HG03457 (cell line): Measurements from ENCODE around the gene ZNF282.

Source experiments
- ATAC-seq: cut with Tn5 transposase; IDR thresholded peaks from one replicate; pipeline ENCODE4 v1.9.1; 2021; ENCODE audit warnings: moderate number of reproducible peaks; ENCODE audit not compliant: unreplicated experiment

Gene ZNF282

GRCh38 chr7:149188637-149189259 lies 6.6 kb upstream of the ZNF282 start:
- no peak for ATAC-seq

- no peak for ATAC-seq
Observed at GRCh38 chr7:149191851-149192250, 3.5 kb upstream of the ZNF282 start.

GRCh38 chr7:149194799-149195179 lies 557 bp upstream of the ZNF282 start:
- ATAC-seq: no peak

GRCh38 chr7:149196151-149196704 lies 882 bp downstream of the ZNF282 start:
- ATAC-seq: no peak

GRCh38 chr7:149196705-149197171 lies 1.4 kb downstream of the ZNF282 start:
- no peak for ATAC-seq

GRCh38 chr7:149197675-149198074 lies 2.3 kb downstream of the ZNF282 start:
- no peak for ATAC-seq

- ATAC-seq: no peak
Observed at GRCh38 chr7:149198161-149198816, 2.9 kb downstream of the ZNF282 start.

- ATAC-seq: no peak
Observed at GRCh38 chr7:149199234-149199995, 4.1 kb downstream of the ZNF282 start.

- ATAC-seq: no peak
Observed at GRCh38 chr7:149202831-149203231, 7.5 kb downstream of the ZNF282 start.

GRCh38 chr7:149205690-149206381 lies 10.5 kb downstream of the ZNF282 start:
- ATAC-seq: no peak

- ATAC-seq: no peak
Observed at GRCh38 chr7:149207324-149208035, 12.1 kb downstream of the ZNF282 start.

- ATAC-seq: no peak
Observed at GRCh38 chr7:149209518-149210269, 14.3 kb downstream of the ZNF282 start.

GRCh38 chr7:149210551-149210950 lies 15.2 kb downstream of the ZNF282 start:
- no peak for ATAC-seq

GRCh38 chr7:149214020-149214720 lies 18.8 kb downstream of the ZNF282 start:
- ATAC-seq: no peak

- ATAC-seq: no peak
Observed at GRCh38 chr7:149216402-149216801, 21.1 kb downstream of the ZNF282 start.

GRCh38 chr7:149217570-149217969 lies 22.2 kb downstream of the ZNF282 start:
- ATAC-seq: no peak

GRCh38 chr7:149218469-149219420 lies 23.4 kb downstream of the ZNF282 start:
- ATAC-seq: no peak

GRCh38 chr7:149220534-149220933 lies 25.2 kb downstream of the ZNF282 start:
- no peak for ATAC-seq
